ENCODE measurements around the gene CD19. TPM values are rescaled to one million over a fixed set of nuclear protein-coding genes. Genes with fewer than 3 reads are reported as not detected.

The CD19 gene
- total and polyA plus RNA-seq, 2 of the 8 experiments (the other 6 are each of a cell fraction or from before 2014, with no cell fraction given), result 0.57 to 0.65 TPM

GRCh38 chr16:28938721-28939120 is 7.0 kb downstream of the CD19 start:
- 74% methylated on average over 6 of the region's 7 CpGs; no CpG with 5 or more reads in 1 of the 2 experiments for WGBS, 2 experiments (ENCODE audit: extremely low coverage in 1 of 2, insufficient coverage in 1 of 2, insufficient read length in 1 of 2, insufficient replicate concordance in 2 of 2, low coverage in 1 of 2, low lambda C conversion rate in 2 of 2, missing lambda C conversion rate in 1 of 2)
- FAIRE-seq (no peak), DNase-seq (ENCODE audit: low read depth in 1 of 2, low spot score in 2 of 2) (no peak)
- Histone ChIP-seq H3K14ac (ENCODE audit: insufficient read length) (no peak overlapping the region), H3K9ac (replicated peaks in 1 of 4; ENCODE audit: extremely low read depth in 1 of 4, low read depth in 3 of 4, low read length in 3 of 4) (no peak overlapping the region), H2BK5ac (ENCODE audit: low read depth, low read length) (no peak overlapping the region), H4K91ac (replicated peaks; ENCODE audit: insufficient read length, low read length) (no peak overlapping the region), H3K36me3 (ENCODE audit: control insufficient read depth in 2 of 4, insufficient read depth in 4 of 4, low read length in 3 of 4) (no peaks in the 10 kb centered on the region), H2AK5ac (ENCODE audit: low read depth, low read length) (no peak overlapping the region), H4K8ac (ENCODE audit: extremely low read depth, insufficient read depth, low read length) (no peak overlapping the region), H3K23ac (ENCODE audit: insufficient read length) (no peak overlapping the region), H3K27ac (ENCODE audit: low read depth, low read length) (no peak overlapping the region), H3K79me2 (ENCODE audit: control insufficient read depth in 1 of 2, insufficient read depth in 2 of 2, low read length in 2 of 2) (no peaks in the 10 kb centered on the region), H3K4me3 (ENCODE audit: extremely low read depth in 1 of 4, insufficient read depth in 2 of 4, low read depth in 3 of 4, low read length in 4 of 4) (no peak overlapping the region), H3K27me3 (replicated peaks in 1 of 4; ENCODE audit: control insufficient read depth in 3 of 4, extremely low read depth in 1 of 4, insufficient read depth in 3 of 4, low read length in 3 of 4) (no peaks in the 10 kb centered on the region), H3K4me2 (ENCODE audit: insufficient read depth in 1 of 2, low read depth in 2 of 2, low read length in 2 of 2) (no peak overlapping the region), H4K20me1 (replicated peaks in 1 of 2; ENCODE audit: control insufficient read depth in 1 of 2, insufficient read depth in 2 of 2, low read length in 2 of 2) (no peaks in the 10 kb centered on the region), H4K5ac (ENCODE audit: insufficient read length, low read depth, low read length) (no peak overlapping the region), H3K9me3 (ENCODE audit: insufficient read depth in 2 of 2, low read depth in 1 of 2, low read length in 1 of 2) (no peaks in the 10 kb centered on the region), H2BK20ac (ENCODE audit: low read length) (no peak overlapping the region), H3K4ac (replicated peaks; ENCODE audit: insufficient read length, low read depth, low read length) (no peak overlapping the region), H2BK120ac (replicated peaks; ENCODE audit: low read depth, low read length) (no peak overlapping the region), H2BK15ac (ENCODE audit: low read length) (no peak overlapping the region), H3K79me1 (ENCODE audit: low read depth, low read length) (no peaks in the 10 kb centered on the region), H3K56ac (replicated peaks; ENCODE audit: insufficient read length, low read depth, low read length) (no peak overlapping the region), H3K4me1 (replicated peaks in 1 of 4; ENCODE audit: control insufficient read depth in 3 of 4, insufficient read depth in 4 of 4, low read length in 3 of 4) (no peaks in the 10 kb centered on the region; a peak in 1 of 7 replicates), H2BK12ac (ENCODE audit: low read depth, low read length) (no peak overlapping the region), H3K23me2 (ENCODE audit: low read depth, low read length) (peaks cover 2% of the 10 kb centered on the region; the same call in 1 of the 2 replicates), H3K18ac (ENCODE audit: extremely low read depth, low read length) (no peak overlapping the region), H2AFZ (ENCODE audit: low read length) (no peak overlapping the region)
- ChIA-PET CTCF (ENCODE audit: partially characterized antibody) (interaction anchor here (0.8 to 1.4 kb wide), 5 partner anchors 10 to 90 kb away, joined by 3 to 6 read pairs (median 4); no protein-coding TSS in a partner anchor), POLR2A (ENCODE audit: partially characterized antibody) (interaction anchor here (1.0 to 2.3 kb wide), 2 partner anchors 12 to 76 kb away, joined by 4 to 10 read pairs; partner anchors contain the start of genes NFATC2IP and SH2B1)
- TF ChIP-seq SIRT6 (IDR thresholded peaks at IDR 0.05; ENCODE audit: low read length) (no peak), SUZ12 (IDR thresholded peaks at IDR 0.05; ENCODE audit: low read length) (no peak), E2F6 (IDR thresholded peaks at IDR 0.05) (no peak), RXRA (IDR thresholded peaks at IDR 0.05; ENCODE audit: insufficient read depth, low read depth, low read length) (no peak), NRF1 (IDR thresholded peaks at IDR 0.05; ENCODE audit: low read depth, low read length) (no peak), MAFK (IDR thresholded peaks at IDR 0.05; ENCODE audit: low read depth, low read length) (no peak)

Measured in H1 (cell line).